ENCODE data around the gene ATP5PO. TPM values are rescaled to one million over a fixed set of nuclear protein-coding genes. Genes with fewer than 3 reads are reported as not detected.

ATP5PO gene
- 136 to 155 TPM (median 150 TPM) in 5 replicates for total RNA-seq (2022; extraction: Qiagen RNA extraction; ENCODE audit: low read depth)

GRCh38 chr21:33915368-33916199 is at the start of gene ATP5PO:
ATP5PO (minus strand) TSS chr21:33915804; CDS start chr21:33915763, 41 bp downstream.

Other genes starting within 250 kb of the ATP5PO start
- 42.9 to 53.5 TPM (median 48.6 TPM) in 5 replicates for gene MRPS6, start 157.8 kb upstream of the ATP5PO start, total RNA-seq (2022; extraction: Qiagen RNA extraction; ENCODE audit: low read depth)
- 3.7 to 4.8 TPM (median 4.0 TPM) in 5 replicates for gene SLC5A3, start 157.8 kb upstream of the ATP5PO start, total RNA-seq (2022; extraction: Qiagen RNA extraction; ENCODE audit: low read depth)

Measured in A549 treated with CpdA at 1 μM for 4 hours (cell line).